ENCODE measurements around the gene HCN3. TPM values are rescaled to one million over a fixed set of nuclear protein-coding genes. Genes with fewer than 3 reads are reported as not detected.
"Not testable (repeated sequence)": the region's sequence is repeated elsewhere in the genome, so short reads cannot be mapped to it uniquely, and the experiment has no call there.

Gene HCN3
- total RNA-seq, 1 donor from 2014 or later: 1.9 TPM

DNA sequence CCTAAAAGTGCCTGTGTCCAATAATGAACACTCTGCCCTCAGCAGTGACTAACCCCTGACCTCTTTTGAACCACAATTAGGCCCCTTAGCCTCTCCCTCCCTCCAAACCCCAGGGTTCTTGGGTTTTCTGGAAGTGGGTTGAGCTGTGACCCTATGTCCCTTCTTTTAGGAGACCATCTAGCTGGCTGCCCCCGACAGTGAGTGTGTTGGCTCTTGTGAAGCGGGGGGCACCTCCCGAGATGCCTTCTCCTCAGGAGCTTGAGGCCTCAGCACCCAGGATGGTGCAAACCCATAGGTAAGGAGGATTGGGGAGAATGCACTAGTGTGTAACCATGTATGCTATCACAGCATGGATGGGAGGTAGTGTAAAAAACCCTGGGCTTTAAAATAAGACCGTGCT is 50.7 kb downstream of the HCN3 start:
- no peak for DNase-seq (ENCODE audit: low spot score)
- H3K36me3 Mint-ChIP-seq: peaks cover 16% of the 10 kb centered on the region
- Histone ChIP-seq H3K9me3 (ENCODE audit: low read depth) (no peaks in the 10 kb centered on the region), H3K4me1 (no peaks in the 10 kb centered on the region), H3K79me2 (ENCODE audit: low read depth) (peaks cover 12% of the 10 kb centered on the region), H3K27me3 (no peaks in the 10 kb centered on the region), H4K20me1 (ENCODE audit: low read depth) (peaks cover 17% of the 10 kb centered on the region), H3K27ac (no peak overlapping the region), H3F3A (ENCODE audit: low read depth) (peaks cover 26% of the 10 kb centered on the region), H3K9ac (no peak overlapping the region), H3K36me3 (no peaks in the 10 kb centered on the region), H3K4me2 (no peak overlapping the region), H2AFZ (replicated peaks) (no peak overlapping the region), H3K4me3 (no peak overlapping the region)
- peaks cover 9% of the 10 kb centered on the region for H3K4me1 Mint-ChIP-seq
- peaks cover 6% of the 10 kb centered on the region for H3K27me3 Mint-ChIP-seq (ENCODE audit: insufficient read depth, low read depth)
- H3K9me3 Mint-ChIP-seq: no peaks in the 10 kb centered on the region
- TF ChIP-seq EZH2 (IDR thresholded peaks at IDR 0.05) (no peak), EZH2phosphoT487 (IDR thresholded peaks at IDR 0.05) (no peak)
- TF ChIP-seq, protein P1, sequence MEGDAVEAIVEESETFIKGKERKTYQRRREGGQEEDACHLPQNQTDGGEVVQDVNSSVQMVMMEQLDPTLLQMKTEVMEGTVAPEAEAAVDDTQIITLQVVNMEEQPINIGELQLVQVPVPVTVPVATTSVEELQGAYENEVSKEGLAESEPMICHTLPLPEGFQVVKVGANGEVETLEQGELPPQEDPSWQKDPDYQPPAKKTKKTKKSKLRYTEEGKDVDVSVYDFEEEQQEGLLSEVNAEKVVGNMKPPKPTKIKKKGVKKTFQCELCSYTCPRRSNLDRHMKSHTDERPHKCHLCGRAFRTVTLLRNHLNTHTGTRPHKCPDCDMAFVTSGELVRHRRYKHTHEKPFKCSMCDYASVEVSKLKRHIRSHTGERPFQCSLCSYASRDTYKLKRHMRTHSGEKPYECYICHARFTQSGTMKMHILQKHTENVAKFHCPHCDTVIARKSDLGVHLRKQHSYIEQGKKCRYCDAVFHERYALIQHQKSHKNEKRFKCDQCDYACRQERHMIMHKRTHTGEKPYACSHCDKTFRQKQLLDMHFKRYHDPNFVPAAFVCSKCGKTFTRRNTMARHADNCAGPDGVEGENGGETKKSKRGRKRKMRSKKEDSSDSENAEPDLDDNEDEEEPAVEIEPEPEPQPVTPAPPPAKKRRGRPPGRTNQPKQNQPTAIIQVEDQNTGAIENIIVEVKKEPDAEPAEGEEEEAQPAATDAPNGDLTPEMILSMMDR (IDR thresholded peaks at IDR 0.05): no peak
- no peak overlapping the region for H3K4me3 Mint-ChIP-seq
- no peak overlapping the region for H3K27ac Mint-ChIP-seq

DNA sequence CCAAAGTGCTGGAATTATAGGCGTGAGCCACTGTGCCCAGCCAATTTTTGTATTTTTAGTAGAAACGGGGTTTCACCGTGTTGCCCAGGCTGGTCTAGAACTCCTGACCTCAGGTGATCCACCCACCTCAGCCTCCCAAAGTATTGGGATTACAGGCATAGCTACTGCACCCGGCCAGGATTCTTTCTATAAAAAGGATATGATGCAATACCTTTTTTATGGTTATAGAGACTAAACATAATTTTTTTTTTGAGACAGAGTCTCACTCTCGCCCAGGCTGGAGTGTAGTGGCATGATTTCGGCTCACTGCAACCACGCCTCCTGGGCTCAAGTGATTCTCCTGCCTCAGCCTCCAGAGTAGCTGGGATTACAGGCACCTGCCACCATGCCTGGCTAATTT is 51.6 kb downstream of the HCN3 start:
- H3K27ac Mint-ChIP-seq: not testable (repeated sequence)

DNA sequence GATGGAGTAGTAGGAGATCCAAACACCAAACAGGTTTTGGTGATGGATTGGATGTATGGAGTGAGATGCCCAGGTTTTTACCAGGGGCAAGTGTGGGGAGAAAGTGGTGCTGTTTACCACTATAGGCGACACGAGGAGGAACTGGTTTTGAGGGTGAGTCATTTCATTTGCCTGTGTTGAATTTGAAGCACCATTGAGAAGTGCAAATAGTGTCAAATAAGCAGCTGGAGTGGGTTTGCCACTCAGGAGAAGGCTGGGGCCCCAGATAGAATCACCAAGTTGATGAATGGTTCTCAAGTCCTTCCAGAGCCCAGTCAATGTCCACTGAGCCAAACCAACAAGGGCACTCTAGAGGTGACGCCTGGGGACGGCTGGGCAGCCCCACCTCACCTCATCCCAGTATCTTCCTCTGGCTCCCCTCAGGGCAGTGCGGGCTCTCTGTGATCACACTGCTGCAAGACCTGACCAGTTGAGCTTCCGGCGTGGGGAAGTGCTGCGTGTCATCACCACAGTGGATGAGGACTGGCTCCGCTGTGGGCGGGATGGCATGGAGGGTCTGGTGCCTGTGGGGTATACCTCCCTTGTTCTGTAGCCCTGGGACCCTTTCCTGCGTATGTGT is 52.8 kb downstream of the HCN3 start:
- no peak for DNase-seq (ENCODE audit: low spot score)
- TF ChIP-seq, protein P1 (IDR thresholded peaks at IDR 0.05): no peak
- TF ChIP-seq EZH2 (IDR thresholded peaks at IDR 0.05) (no peak), EZH2phosphoT487 (IDR thresholded peaks at IDR 0.05) (no peak)
- peaks cover 17% of the 10 kb centered on the region for H4K20me1 ChIP-seq (ENCODE audit: low read depth)
- H3K9me3 ChIP-seq (ENCODE audit: low read depth): no peaks in the 10 kb centered on the region
- H3K27me3 ChIP-seq: no peaks in the 10 kb centered on the region
- Mint-ChIP-seq H3K27ac (no peak overlapping the region), H3K4me1 (peaks cover 9% of the 10 kb centered on the region), H3K36me3 (peaks cover 23% of the 10 kb centered on the region), H3K27me3 (ENCODE audit: insufficient read depth, low read depth) (peaks cover 6% of the 10 kb centered on the region), H3K9me3 (no peaks in the 10 kb centered on the region), H3K4me3 (no peak overlapping the region)
- H3K27ac ChIP-seq: no peak overlapping the region
- H3K4me1 ChIP-seq: no peaks in the 10 kb centered on the region
- no peak overlapping the region for H3K9ac ChIP-seq
- H3K36me3 ChIP-seq: no peaks in the 10 kb centered on the region
- no peak overlapping the region for H3K4me3 ChIP-seq
- no peak overlapping the region for H2AFZ ChIP-seq (replicated peaks)
- peaks cover 7% of the 10 kb centered on the region for H3K79me2 ChIP-seq (ENCODE audit: low read depth)
- H3K4me2 ChIP-seq: no peak overlapping the region
- peaks cover 18% of the 10 kb centered on the region for H3F3A ChIP-seq (ENCODE audit: low read depth)

More for the DNA sequence above, 51.6 kb downstream of the HCN3 start:
- peaks cover 17% of the 10 kb centered on the region for H4K20me1 ChIP-seq (ENCODE audit: low read depth)
- not testable (repeated sequence) for H2AFZ ChIP-seq (replicated peaks); H3K9me3 ChIP-seq (ENCODE audit: low read depth); H3K9ac ChIP-seq; H3K27me3 Mint-ChIP-seq (ENCODE audit: insufficient read depth, low read depth); H3K4me2 ChIP-seq; H3K27me3 ChIP-seq; H3K36me3 ChIP-seq; H3K9me3 Mint-ChIP-seq; H3K4me1 ChIP-seq; H3K27ac ChIP-seq; H3K4me1 Mint-ChIP-seq; DNase-seq (ENCODE audit: low spot score); H3K4me3 ChIP-seq; H3K4me3 Mint-ChIP-seq
- peaks cover 23% of the 10 kb centered on the region for H3F3A ChIP-seq (ENCODE audit: low read depth)
- H3K36me3 Mint-ChIP-seq: peaks cover 19% of the 10 kb centered on the region
- peaks cover 12% of the 10 kb centered on the region for H3K79me2 ChIP-seq (ENCODE audit: low read depth)

DNA sequence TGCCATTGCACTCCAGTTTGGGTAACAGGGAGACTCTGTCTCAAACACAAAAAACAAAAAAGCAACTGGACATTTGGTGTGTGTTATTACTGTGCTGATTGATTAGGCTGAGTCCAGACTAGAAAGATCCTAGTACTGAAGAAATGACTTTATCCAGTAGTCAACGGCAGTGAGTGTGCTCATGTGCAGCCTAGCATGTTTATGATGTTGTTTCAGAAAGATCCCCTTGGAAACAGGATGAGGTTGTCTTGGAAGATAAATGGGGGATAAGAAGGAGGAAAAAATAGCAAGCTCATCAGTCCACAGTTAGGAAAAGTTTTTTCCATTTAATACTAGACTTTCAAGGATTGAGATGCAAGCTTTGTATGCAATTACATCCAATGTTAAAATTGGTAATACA is 57.7 kb downstream of the HCN3 start:
- Histone ChIP-seq H3K4me3 (no peak overlapping the region), H3K4me2 (no peak overlapping the region), H4K20me1 (ENCODE audit: low read depth) (peaks cover 5% of the 10 kb centered on the region), H2AFZ (replicated peaks) (no peak overlapping the region), H3K9me3 (ENCODE audit: low read depth) (no peaks in the 10 kb centered on the region), H3K4me1 (no peaks in the 10 kb centered on the region), H3K36me3 (peaks cover 10% of the 10 kb centered on the region), H3K9ac (no peak overlapping the region), H3K27ac (no peak overlapping the region), H3K27me3 (no peaks in the 10 kb centered on the region), H3F3A (ENCODE audit: low read depth) (peaks cover 28% of the 10 kb centered on the region), H3K79me2 (ENCODE audit: low read depth) (no peaks in the 10 kb centered on the region)
- TF ChIP-seq EZH2phosphoT487 (IDR thresholded peaks at IDR 0.05): no peak
- TF ChIP-seq, protein P1 (IDR thresholded peaks at IDR 0.05): no peak
- no peak for TF ChIP-seq EZH2 (IDR thresholded peaks at IDR 0.05)
- Mint-ChIP-seq H3K4me1 (no peaks in the 10 kb centered on the region), H3K27ac (no peak overlapping the region), H3K36me3 (peaks cover 34% of the 10 kb centered on the region), H3K4me3 (no peak overlapping the region), H3K9me3 (no peaks in the 10 kb centered on the region), H3K27me3 (ENCODE audit: insufficient read depth, low read depth) (peaks cover 3% of the 10 kb centered on the region)
- no peak for DNase-seq (ENCODE audit: low spot score)
